HG03378 (cell line): ENCODE data around the gene STARD13.

ENCODE experiments used
- ATAC-seq: cut with Tn5 transposase; IDR thresholded peaks from one replicate; pipeline ENCODE4 v1.9.1; 2021; ENCODE audit warnings: mild to moderate bottlenecking, moderate library complexity; ENCODE audit not compliant: unreplicated experiment

The STARD13 gene

GRCh38 chr13:33229446-33230177 is 55.9 kb downstream of the STARD13 start:
- ATAC-seq = no peak

GRCh38 chr13:33228648-33229445 is 56.7 kb downstream of the STARD13 start:
- peak; percentile 78 for ATAC-seq

GRCh38 chr13:33227927-33228647 is 57.5 kb downstream of the STARD13 start:
- ATAC-seq = peak; percentile 22

GRCh38 chr13:33224686-33225085 is 60.9 kb downstream of the STARD13 start:
- no peak for ATAC-seq

GRCh38 chr13:33224191-33224590 is 61.4 kb downstream of the STARD13 start:
- no peak for ATAC-seq

- no peak for ATAC-seq
Observed at GRCh38 chr13:33219926-33220325, 65.6 kb downstream of the STARD13 start.

- ATAC-seq = no peak
Observed at GRCh38 chr13:33218426-33218825, 67.1 kb downstream of the STARD13 start.

GRCh38 chr13:33218020-33218419 is 67.5 kb downstream of the STARD13 start:
- no peak for ATAC-seq

GRCh38 chr13:33217256-33217655 is 68.3 kb downstream of the STARD13 start:
- no peak for ATAC-seq

- no peak for ATAC-seq
Observed at GRCh38 chr13:33213797-33214196, 71.8 kb downstream of the STARD13 start.

GRCh38 chr13:33213024-33213768 is 72.4 kb downstream of the STARD13 start:
- ATAC-seq = no peak

GRCh38 chr13:33212396-33212795 is 73.2 kb downstream of the STARD13 start:
- ATAC-seq = no peak

GRCh38 chr13:33210090-33210489 is 75.5 kb downstream of the STARD13 start:
- no peak for ATAC-seq

GRCh38 chr13:33208290-33209220 is 77.0 kb downstream of the STARD13 start:
- ATAC-seq = no peak

GRCh38 chr13:33207615-33207961 is 78.0 kb downstream of the STARD13 start:
- no peak for ATAC-seq

- ATAC-seq = no peak
Observed at GRCh38 chr13:33206945-33207614, 78.5 kb downstream of the STARD13 start.

- no peak for ATAC-seq
Observed at GRCh38 chr13:33206425-33206824, 79.1 kb downstream of the STARD13 start.

GRCh38 chr13:33205804-33206221 is 79.7 kb downstream of the STARD13 start:
- ATAC-seq = peak; percentile 46

GRCh38 chr13:33205224-33205623 is 80.3 kb downstream of the STARD13 start:
- no peak for ATAC-seq
